GM21367 (cell line): Measurements from ENCODE around the gene LY6G5B.

ENCODE experiments used
- ATAC-seq: cut with Tn5 transposase; IDR thresholded peaks from one replicate; pipeline ENCODE4 v1.9.1; 2021; ENCODE audit not compliant: unreplicated experiment

Gene LY6G5B

DNA sequence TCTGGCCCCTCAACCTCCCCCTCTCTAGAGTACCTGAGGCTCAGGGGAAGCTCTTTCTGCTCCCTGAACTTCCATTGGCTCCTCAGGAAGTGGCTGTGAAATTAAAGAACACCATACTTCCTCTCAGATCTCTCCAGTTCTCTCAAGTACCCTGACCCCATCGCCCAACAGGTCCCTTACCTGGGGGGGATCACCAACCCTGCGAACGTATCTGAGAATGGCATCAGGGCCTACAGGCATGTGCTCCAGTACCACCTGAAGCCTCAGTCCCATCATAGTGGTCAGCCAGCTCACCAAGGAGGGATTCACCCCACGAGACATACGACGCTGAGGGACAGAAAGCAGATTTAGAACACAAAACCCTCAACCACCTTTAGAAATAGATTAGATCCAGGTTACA is 29.2 kb upstream of the LY6G5B start:
- ATAC-seq, result no peak

DNA sequence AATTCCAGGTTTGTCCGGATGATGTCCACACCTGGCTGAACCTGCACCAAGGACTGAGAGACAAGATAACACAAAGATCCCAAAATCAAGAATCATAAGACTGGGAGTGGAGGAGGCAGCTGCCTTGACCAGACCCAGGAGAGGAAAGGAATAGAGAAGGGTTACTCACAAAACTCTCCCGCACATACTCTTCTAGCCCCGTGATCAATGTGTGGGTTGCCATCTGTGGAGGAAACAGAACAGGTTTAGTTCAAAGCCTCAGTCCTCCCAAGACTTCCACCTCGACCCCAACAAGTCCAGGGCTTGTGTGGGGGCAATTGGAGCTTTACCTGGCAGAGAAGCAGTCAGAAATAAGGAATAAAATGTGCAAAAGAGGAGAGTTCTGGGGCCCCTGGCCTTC is 28.4 kb upstream of the LY6G5B start:
- ATAC-seq, result no peak

DNA sequence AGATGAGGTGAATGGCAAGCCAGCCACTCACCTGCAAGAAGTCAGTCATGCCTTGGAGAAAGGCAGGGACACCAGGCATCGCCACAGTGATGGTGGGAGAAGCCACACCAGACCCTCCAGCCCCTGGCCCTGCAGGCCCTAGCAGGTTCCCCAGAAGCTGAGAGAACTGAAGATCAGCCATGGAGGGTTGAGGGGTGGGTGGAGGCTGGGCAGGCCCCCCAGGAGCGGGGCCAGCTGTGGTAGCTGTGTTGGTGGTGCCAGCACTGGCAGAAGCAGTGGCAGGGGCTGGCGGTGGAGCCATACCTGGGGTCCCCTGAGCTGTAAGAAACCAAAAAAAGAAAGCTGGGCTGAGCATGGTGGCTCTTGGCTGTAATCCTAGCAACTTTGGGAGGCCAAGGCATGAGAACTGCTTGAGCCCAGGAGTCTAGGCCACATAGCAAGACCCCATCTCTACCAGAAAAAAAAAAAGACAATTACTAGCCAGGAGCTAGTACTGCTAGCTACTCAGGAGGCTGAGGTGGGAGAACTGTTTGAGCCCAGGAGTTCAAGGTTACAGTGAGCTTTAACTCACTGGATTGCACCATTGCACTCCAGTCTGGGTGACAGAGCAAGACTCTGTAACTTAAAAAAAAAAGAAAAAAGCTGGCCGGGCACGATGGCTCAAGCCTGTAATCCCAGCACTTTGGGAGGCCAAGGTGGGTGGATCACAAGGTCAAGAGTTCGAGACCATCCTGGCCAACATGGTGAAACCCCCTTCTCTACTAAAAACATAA is 26.8 kb upstream of the LY6G5B start:
- ATAC-seq, result no peak

DNA sequence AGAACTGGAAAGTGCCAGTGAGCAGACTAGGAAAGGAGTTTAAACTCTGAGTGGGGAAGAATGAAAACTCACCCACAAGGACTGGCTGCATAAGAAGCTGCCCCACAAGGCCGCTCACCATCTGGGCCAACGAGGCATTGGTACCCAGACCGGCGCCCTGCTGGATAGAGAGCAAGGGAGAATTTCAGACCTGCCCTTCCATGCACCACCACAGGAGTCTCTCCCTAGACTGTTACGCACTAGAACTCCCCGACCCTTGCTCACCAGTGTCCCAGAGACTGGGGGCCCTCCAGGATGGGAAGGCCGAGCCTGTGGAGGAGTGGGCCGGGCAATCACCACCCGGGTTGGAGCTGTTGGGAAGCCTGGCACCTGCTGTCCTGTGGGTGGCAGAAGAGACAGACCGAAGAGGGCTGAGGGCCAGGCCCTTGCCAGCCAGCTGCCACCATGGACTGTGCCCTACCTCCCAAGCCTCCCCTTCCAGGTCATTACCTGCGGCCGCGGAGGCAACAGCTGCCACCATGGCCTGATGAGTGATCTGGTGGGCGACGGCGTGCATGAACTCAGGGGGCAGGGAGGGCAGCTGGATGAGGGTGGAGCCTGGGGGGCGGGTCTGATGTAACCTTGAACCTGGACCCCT is 25.8 kb upstream of the LY6G5B start:
- ATAC-seq, result no peak

DNA sequence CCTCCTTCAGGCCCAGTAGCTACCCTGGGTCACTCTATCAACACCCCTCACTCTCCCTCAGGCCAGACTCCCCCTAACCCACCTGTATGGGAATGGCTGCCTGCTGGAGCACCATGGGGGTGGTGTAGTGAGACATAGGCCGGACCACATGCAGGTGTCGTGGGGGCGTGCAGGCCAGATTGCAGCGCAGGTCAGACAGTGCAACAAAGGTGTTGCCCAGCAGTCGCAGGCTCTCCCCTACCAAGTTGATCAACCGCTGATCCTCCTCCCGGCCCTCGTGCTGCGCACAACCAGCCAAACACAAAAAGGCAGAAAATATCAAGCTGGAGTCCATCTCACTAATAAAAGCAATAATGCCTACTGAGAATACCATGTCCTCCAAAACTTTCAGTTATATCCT is 24.5 kb upstream of the LY6G5B start:
- ATAC-seq, result no peak

DNA sequence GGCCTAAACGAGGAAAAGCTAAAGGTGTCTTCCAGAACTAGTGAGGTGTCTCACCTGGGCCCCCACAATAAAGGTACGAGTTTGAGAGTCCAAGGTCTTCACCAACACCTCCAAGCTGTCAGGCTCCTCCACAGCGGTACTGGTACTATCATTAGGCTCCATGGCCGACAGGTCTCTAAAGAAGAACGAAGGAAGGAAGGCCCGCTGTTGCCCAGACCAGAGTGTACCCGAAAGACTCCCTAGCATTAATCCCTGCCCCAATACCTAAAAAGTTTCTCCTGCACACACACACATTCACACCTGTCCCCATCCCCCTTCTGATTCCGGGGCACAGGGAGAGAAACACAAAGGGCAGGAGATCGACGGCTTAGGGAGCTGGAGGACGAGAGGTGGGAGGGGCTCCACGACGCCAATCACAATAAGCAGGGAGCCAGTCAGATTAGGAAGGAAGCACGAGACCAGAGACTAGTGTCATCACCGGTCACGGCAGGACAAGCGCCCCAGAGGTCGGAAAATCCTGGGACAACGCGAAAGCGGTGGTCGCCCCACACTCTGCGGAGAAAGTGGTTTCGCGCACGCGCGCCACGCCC is 18.1 kb upstream of the LY6G5B start:
- ATAC-seq, result peak; percentile 25

DNA sequence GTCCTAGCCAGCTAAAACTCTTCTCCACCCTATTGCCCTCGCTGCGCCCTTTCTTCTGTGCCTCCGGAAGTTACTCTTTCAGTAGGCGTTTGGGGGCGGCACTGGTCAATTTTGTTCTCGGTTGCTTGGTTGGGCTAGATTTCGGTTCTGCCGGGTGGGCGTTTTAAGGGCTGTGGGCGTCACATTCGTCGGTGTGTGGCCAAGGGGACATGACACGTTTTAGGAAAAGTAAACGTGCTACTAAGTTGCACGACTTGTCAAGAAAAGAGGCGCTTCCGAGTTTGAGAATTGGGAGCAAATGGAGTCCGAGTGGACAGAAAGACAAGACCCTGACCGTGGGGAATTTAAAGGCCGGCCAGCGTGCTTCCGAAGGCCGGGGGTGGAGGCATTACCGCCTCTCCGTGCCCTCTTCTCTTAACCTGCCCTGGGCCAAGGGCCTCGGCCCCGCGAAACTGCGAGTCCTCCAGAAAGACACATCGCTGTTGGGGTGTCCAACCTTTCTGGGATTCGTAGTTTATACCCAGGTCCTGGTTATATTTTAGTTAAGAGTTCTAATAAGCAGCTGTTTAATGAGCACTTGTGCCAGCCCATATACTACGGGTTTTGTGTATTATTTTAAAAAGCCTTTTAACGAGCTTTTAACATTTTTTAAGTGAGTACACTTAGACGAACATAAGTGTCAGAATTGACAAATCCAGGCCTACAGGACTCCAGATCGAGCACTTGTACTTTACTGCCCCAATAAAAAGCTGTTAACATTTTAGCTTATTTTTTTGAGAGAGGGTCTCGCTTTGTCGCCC is 16.7 kb upstream of the LY6G5B start:
- ATAC-seq, result peak; percentile 42

DNA sequence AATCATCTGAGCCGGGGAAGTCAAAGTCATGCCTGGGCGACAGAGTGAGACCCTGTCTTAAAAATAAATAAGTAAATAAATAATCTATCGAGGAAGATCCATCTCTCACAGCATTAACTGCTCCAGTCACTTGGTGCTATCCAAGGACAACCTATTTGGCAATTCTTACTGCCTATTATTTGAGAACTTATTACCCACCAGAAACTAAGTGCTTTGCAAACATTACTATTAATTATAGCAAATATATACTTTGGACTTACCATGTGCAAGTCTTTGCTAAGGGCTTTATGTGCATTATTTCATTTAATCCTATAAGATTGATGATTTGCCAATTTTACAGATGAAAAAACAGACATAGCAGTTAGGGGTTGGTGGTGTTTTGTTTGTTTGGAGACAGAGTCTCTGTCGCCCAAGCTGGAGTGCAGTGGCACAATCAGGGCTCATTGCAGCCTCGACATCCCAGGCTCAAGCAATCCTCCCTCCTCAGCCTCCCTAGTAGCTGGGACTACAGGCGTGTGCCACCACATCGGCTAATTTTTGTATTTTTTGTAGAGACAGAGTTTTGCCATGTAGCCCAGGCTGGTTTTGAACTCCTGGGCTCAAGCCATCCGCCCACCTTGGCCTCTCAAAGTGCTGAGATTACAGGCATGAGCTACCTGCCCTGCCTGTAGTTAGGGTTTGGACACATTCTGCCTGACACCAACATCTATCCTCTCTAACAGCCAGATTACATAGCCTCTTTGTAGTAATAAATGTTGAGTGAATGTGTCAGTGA is 15.0 kb upstream of the LY6G5B start:
- no peak for ATAC-seq

DNA sequence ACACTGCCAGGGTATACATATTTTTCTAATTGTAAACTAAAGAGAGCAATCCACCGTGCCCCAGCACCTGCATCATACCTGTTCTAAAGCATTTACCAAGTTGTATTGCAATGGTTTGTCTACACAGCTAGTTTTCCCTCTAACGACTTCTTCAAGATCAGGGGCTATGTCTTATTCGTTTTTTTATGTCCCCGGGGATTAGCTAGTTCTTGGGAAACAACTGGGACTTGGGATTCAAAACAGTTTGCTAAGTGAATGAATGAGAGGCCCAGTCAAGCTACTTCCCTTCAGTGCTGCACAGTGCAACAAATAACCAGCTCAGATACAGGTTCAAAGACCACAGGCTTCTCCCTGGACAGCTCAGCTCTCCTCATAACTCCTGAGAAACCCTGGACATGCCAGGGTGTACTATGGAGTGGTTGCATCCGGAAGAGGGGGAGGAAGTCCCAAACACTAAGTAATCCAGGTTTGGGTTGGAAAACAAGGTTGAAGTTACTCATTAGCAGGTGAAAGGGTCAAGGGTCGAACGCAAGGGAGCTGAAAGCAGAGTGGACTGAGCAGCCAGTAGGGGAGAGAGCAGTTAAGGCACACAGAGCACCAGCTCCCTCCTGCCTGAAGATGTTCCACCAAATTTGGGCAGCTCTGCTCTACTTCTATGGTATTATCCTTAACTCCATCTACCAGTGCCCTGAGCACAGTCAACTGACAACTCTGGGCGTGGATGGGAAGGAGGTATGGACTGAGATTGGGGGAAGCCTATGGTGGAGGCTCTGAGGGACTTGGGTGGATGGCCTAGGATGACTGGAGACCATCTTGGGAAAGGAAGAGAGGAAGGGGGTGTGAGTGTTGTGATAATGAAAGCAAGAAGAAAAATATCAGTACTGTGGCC is 14.2 kb upstream of the LY6G5B start, which contains the start of gene APOM:
TSS of gene APOM (plus strand) at position 546 of the 889 bp plus-strand sequence. CDS start at position 619, 73 bp downstream.
- ATAC-seq, result no peak

DNA sequence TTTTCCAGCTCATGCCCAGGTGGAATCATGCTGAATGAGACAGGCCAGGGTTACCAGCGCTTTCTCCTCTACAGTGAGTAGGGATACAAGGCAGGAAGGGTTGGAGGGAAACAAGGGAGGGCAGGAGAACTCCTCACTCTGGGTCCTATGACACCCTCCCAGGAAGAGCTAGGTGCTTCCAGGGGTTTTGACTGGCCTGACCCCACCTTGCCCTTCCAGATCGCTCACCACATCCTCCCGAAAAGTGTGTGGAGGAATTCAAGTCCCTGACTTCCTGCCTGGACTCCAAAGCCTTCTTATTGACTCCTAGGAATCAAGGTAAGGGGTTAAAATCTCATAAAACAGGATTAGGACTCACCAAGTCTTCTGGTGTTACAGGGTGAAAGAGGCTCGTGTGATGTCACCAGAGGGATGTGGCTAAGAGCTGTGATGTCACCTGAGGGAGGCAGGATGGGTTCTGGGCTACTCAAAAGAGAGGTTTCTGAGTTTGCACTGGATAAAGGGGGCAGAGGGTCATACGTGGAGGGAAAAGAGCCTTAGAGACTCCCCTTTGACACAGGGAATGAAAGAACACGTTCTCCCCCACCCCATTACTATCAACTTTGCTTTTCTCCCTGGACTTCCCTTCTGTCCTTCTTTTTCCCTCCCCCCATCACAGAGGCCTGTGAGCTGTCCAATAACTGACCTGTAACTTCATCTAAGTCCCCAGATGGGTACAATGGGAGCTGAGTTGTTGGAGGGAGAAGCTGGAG is 12.2 kb upstream of the LY6G5B start:
- ATAC-seq, result no peak

DNA sequence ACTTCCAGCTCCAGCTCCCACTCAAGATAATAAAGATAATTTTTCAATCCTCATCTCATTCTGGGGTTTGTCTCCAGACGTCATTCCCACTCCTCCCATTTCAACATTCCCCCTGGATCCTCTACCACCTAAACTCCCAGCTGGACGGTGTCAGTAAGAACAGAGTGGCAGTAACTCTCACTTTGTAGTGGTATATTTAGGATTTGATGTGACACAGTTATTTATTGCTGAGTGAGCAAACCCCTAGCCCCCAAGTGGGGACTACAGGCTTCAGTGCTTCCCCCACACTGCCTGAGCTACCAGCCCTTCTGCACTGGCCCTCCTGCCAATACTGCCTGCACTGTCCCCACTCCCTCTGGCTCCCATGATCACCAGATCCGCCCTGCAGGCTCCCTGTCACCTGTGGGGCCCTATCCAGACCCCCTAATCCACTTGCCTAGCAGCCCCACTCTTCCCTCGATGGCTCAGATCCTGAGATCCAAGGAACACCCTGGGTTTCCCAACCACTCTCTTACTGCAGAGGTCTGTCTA is 11.6 kb upstream of the LY6G5B start:
- no peak for ATAC-seq

DNA sequence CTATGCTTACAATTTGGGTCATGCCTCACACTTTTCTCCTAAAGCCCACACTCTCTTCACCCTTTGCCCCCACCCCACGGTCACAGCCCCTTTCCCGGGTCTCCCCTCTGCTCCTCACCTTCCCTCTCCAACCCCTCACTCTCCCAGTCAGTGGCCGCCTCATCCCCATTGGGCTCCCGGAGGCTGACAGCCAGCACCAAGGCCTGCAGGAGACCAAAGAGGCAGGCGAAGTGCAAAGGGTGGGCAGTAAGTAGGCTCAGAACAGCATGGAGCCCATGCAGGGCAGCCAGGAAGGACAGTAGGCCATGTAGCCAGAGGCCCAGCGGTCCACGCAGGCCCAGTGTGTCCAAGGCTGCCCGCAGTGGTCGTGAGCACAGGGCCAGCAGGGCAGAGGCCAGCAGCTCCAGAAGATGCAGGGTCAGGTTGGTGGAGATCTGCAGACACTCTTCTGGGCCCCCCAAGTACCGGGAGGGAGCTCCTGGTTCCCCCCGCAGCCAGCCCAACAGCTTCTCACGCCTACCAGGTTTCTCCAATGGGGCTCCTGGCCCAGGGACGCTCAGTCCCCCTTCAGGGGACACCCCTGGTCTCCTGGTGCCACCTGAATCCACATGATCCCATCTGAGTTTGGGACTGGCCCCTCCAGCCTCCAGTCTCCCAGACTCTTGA is 10.7 kb upstream of the LY6G5B start:
- no peak for ATAC-seq

DNA sequence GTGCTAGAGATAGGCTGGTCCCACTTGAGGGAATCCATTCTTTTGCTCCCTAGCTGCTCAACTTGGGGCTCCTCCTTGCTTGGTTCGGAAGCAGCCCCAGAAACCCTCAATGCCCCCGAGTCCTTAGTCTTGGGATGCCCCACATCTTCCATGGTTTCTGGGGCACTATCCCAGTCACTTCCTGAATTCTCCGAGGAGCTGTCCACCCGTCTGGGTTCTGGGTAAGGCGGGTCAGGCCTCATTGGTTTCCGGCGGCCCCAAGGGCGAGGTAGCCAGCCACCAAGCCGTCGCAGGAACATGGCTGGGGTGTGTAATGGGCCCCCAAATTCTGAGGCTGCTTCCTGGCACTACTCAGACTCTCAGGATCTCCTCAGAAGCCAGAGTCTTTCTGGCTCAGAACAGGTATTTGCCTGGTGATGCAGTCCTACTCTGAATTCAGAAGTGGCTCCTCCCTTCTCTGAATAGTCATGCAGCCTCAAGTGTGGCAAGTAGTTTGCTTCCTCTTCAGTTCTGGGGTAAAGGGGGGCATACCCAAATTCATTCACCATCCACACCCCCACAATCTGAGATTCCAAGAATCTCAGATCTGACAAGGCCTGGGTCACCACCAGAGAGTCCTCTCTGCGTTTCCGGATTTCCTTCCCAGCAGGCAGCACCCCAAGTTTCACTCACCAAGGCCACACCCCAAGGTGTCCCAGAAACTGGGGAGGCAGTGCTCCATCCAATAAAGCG is 10.0 kb upstream of the LY6G5B start:
- no peak for ATAC-seq

DNA sequence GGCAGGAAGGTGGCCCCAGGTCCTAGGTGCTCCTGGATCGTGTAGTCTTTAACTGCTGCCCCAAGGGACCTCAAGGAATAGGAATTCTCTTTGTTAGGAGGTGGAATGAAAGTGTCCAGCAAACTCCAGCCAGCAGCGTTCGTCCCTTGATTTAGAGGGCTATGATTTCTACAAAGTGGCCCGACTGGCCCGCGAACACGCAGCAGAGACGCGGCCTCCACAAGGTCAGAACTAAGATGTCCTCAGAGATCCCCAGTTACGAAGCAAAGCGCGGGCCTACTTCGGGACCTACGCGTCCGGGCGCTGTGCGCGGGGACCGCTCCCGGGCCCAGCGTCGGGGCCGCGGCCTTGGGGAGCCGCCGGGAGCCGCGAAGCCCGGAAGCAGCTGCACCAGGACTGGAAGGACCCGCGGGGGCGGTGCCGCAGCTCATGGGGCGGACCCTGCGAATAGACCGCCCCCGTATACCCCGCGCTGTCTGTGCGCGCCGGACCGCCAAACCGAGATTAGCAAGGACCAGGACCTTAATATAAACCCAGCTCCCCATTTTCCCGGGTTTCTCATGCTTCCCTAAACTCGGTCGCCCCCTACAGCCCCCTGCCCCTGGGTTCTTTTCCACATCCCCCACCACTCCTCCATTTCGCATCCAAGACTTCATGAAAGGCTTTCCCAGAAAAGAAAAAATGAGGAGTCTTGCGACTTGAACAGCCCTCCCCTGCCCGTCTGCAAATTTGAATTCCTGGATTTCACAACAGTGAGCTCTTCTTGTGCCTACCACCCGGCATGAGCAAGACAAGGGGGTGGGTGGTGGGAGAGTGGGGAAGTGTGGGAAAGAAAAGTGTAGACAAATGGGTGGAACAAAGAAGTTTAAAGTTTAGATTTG is 9.2 kb upstream of the LY6G5B start, which contains the start of gene C6orf47:
TSS of gene C6orf47 (minus strand) at position 398 of the 881 bp plus-strand sequence. CDS start 831 bp downstream, outside the sequence.
- peak; percentile 30 for ATAC-seq

DNA sequence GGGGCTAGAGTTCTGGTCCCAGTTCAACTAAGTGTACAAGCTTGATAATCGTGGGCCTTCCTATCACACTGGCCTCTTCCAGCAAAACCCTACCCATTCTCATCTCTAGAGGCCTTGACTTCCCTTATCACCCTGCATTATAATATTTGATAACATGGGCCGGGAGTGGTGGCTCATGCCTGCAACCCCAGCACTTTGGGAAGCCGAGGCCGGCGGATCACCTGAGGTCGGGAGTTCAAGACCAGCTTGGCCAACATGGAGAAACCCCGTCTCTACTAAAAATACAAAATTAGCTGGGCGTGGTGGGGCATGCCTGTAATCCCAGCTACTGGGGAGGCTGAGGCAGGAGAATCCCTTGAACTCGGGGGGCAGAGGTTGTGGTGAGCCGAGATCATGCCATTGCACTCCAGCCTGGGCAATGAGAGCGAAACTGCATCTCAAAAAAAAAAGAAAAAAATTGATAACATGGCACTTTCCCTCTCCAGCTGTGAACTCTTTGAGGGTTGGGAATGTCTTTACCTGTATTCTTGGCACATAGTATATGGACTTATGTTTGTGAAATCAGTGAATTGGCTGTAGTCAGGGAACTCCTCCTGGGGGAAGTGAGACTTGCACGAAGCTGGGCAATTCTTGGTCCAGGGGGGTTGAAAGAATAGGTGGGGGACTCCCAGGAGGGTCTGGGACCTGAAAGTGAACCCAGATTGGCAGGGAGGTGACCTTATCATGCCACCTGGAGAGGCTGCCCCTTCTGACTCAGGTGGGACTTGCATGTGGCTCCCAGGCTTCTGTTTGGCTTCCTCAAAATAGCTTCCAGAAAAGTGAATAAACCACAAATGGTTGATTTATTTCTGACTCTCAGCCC is 8.3 kb upstream of the LY6G5B start:
- no peak for ATAC-seq
